Brain microvascular endothelial cell (primary cell): ENCODE measurements around the gene ATP2B3.

ENCODE experiments used
- DNase-seq: peaks from one replicate; pipeline ENCODE4 v3.0.0-alpha.2; 2020
- H3K27ac ChIP-seq: fragments of 250-450 bp; sonication (Bioruptor Pico); 2 replicates; pipeline ENCODE4 v1.5.1; 2020; ENCODE audit warnings: mild to moderate bottlenecking, moderate library complexity
- H3K27me3 ChIP-seq: fragments of 250-450 bp; sonication (Bioruptor Pico); replicated peaks from 2 replicates; pipeline ENCODE4 v1.5.1; 2020; ENCODE audit warnings: mild to moderate bottlenecking
- H3K36me3 ChIP-seq: fragments of 250-450 bp; sonication (Bioruptor Pico); replicated peaks from 2 replicates; pipeline ENCODE4 v1.5.1; 2020; ENCODE audit warnings: mild to moderate bottlenecking
- H3K4me3 ChIP-seq: 2 replicates; pipeline ENCODE4 v1.5.1; 2011; ENCODE audit warnings: low read depth, mild to moderate bottlenecking, control low read depth, low read length, moderate library complexity
- in situ Hi-C: cut with HindIII; loops from 2 replicates; pipeline ENCODE4 v1.10.0; 2017; ENCODE audit warnings: low sequenced_read_pairs, low pct_ligation_motif_present
- TF ChIP-seq, protein P1 (sequence below): IDR thresholded peaks from 2 replicates; pipeline ENCODE4 v1.5.1; 2011; ENCODE audit warnings: low read depth, mild to moderate bottlenecking, moderate library complexity, low read length, control low read depth, inconsistent platforms; ENCODE audit errors: missing control alignments

ATP2B3 gene

DNA sequence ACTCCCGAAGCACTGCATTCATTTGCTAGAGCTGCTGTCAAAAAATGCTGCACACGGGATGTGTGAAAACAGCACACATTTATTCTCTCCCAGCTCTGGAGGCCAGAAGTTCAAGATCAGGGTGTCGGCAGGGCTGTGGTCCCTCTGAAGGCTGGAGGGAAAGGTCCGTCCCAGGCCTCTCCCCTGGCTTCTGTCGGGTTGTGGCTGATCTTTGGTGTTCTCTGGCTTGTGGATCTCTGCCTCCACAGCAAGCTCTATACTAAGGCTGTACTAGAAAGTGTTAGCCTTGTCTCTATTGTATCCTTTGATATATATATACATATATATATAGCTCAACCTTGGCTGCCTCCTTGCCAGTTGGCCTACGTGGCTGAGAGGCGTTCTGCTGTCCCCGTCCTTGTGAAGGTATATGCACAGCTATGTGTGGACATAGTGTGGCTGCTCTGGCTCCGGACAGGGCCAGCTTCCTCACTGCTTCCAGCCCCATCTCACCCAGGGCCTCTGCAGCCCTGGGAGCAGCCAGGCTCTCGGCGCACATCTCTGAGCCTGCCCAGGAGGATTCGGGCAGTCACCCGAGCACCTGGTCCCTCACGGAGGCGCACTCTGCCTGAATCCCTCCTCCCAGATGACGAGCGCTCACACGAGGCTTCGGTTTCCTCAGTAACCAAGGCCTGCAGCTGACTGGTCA lies 114.6 kb downstream of the ATP2B3 start:
- Histone ChIP-seq H3K36me3 (no peaks in the 10 kb centered on the region), H3K27me3 (no peaks in the 10 kb centered on the region), H3K4me3 (no peak overlapping the region), H3K27ac (no peak overlapping the region)
- in situ Hi-C loops, result no loop called here
- no peak for DNase-seq
- TF ChIP-seq, protein P1, sequence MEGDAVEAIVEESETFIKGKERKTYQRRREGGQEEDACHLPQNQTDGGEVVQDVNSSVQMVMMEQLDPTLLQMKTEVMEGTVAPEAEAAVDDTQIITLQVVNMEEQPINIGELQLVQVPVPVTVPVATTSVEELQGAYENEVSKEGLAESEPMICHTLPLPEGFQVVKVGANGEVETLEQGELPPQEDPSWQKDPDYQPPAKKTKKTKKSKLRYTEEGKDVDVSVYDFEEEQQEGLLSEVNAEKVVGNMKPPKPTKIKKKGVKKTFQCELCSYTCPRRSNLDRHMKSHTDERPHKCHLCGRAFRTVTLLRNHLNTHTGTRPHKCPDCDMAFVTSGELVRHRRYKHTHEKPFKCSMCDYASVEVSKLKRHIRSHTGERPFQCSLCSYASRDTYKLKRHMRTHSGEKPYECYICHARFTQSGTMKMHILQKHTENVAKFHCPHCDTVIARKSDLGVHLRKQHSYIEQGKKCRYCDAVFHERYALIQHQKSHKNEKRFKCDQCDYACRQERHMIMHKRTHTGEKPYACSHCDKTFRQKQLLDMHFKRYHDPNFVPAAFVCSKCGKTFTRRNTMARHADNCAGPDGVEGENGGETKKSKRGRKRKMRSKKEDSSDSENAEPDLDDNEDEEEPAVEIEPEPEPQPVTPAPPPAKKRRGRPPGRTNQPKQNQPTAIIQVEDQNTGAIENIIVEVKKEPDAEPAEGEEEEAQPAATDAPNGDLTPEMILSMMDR, result no peak
